Hepatocyte (in vitro differentiated cells): ENCODE data around the gene ASIC2. TPM values are rescaled to one million over a fixed set of nuclear protein-coding genes. Genes with fewer than 3 reads are reported as not detected.

ENCODE experiments used
- DNase-seq: peaks from one replicate; pipeline ENCODE4 v3.0.0-alpha.2; 2016; ENCODE audit warnings: low spot score
- H2AFZ ChIP-seq: fragments of 200-600 bp; sonication (generic); 2 replicates; pipeline ENCODE4 v1.6.0; 2016; ENCODE audit warnings: antibody characterized with exemption, mild to moderate bottlenecking
- H3K27ac ChIP-seq: fragments of 200-600 bp; sonication (generic); 2 replicates; pipeline ENCODE4 v1.5.1; 2016; ENCODE audit warnings: mild to moderate bottlenecking
- H3K27me3 ChIP-seq: fragments of 200-600 bp; sonication (generic); 2 replicates; pipeline ENCODE4 v1.6.1; 2016
- H3K36me3 ChIP-seq: fragments of 200-600 bp; sonication (generic); replicated peaks from 2 replicates; pipeline ENCODE4 v1.5.1; 2016; ENCODE audit warnings: low read depth; ENCODE audit not compliant: insufficient read depth
- H3K4me1 ChIP-seq: fragments of 200-600 bp; sonication (generic); 2 replicates; pipeline ENCODE4 v1.5.1; 2016; ENCODE audit warnings: mild to moderate bottlenecking, moderate library complexity; ENCODE audit not compliant: insufficient read depth
- H3K4me2 ChIP-seq: fragments of 200-600 bp; sonication (generic); 2 replicates; pipeline ENCODE4 v1.6.0; 2016
- H3K4me3 ChIP-seq: fragments of 200-600 bp; sonication (generic); 2 replicates; pipeline ENCODE4 v1.5.1; 2016; ENCODE audit warnings: mild to moderate bottlenecking
- H3K79me2 ChIP-seq: fragments of 200-600 bp; sonication (generic); 2 replicates; pipeline ENCODE4 v1.6.0; 2017; ENCODE audit warnings: mild to moderate bottlenecking
- H3K9me2 ChIP-seq: fragments of 200-600 bp; sonication (generic); replicated peaks from 2 replicates; pipeline ENCODE4 v1.6.0; 2017; ENCODE audit warnings: mild to moderate bottlenecking; ENCODE audit not compliant: insufficient read depth
- H3K9me3 ChIP-seq: fragments of 200-600 bp; sonication (generic); 2 replicates; pipeline ENCODE4 v1.5.1; 2016; ENCODE audit warnings: low read depth, mild to moderate bottlenecking
- H4K20me1 ChIP-seq: fragments of 200-600 bp; sonication (generic); 2 replicates; pipeline ENCODE4 v1.6.0; 2016; ENCODE audit warnings: mild to moderate bottlenecking; ENCODE audit not compliant: insufficient read depth, poor library complexity, severe bottlenecking
- CTCF ChIP-seq: fragments of 200-600 bp; sonication (generic); IDR thresholded peaks from 2 replicates; pipeline ENCODE4 v1.5.1; 2016; ENCODE audit warnings: antibody characterized with exemption, mild to moderate bottlenecking; ENCODE audit not compliant: poor library complexity
- EZH2 ChIP-seq: fragments of 200-600 bp; sonication (generic); IDR thresholded peaks from 2 replicates; pipeline ENCODE4 v1.6.1; 2016; ENCODE audit warnings: antibody characterized with exemption, mild to moderate bottlenecking, borderline replicate concordance
- EZH2phosphoT487 ChIP-seq: fragments of 200-600 bp; sonication (generic); IDR thresholded peaks from one replicate; pipeline ENCODE4 v1.6.1; 2018; ENCODE audit warnings: antibody characterized with exemption, mild to moderate bottlenecking, low read depth, moderate library complexity; ENCODE audit not compliant: unreplicated experiment, severe bottlenecking
- WGBS: methylation state at CpG from one replicate; pipeline ENCODE4 v1.1.6; 2016; ENCODE audit warnings: low lambda C conversion rate; ENCODE audit errors: missing lambda C conversion rate; 5-methylcytosine and 5-hydroxymethylcytosine counted together
- polyA plus RNA-seq: library from polyadenylated mRNA; unstranded; fragments of >200 nt; fragmentation: Nextera tagmentation; extraction: Ambion mirVana; gene quantifications from 2 replicates; pipeline ENCODE4 v1.2.1, GENCODE V29; 2016
- total RNA-seq: library from RNA; depleted of rRNA; stranded (reverse); fragments of >200 nt; gene quantifications from 2 replicates; pipeline ENCODE4 v1.2.3, GENCODE V29; 2014

ASIC2 gene
- total and polyA plus RNA-seq, 2 experiments from 2014 or later: 2.3 to 3.3 TPM

- no peak overlapping the region for H3K27ac ChIP-seq
- H3K79me2 ChIP-seq: no peaks in the 10 kb centered on the region
- peaks cover 3% of the 10 kb centered on the region for H3K27me3 ChIP-seq
- no peaks in the 10 kb centered on the region for H4K20me1 ChIP-seq
- H3K4me2 ChIP-seq: no peak overlapping the region
- 76% methylated on average over 3 of the region's 3 CpGs for WGBS
- H3K4me1 ChIP-seq: no peaks in the 10 kb centered on the region
- no peak overlapping the region for H2AFZ ChIP-seq
- no peaks in the 10 kb centered on the region for H3K36me3 ChIP-seq
- H3K9me2 ChIP-seq: no peaks in the 10 kb centered on the region
- no peak overlapping the region for H3K4me3 ChIP-seq
- no peaks in the 10 kb centered on the region for H3K9me3 ChIP-seq
- no peak for TF ChIP-seq EZH2phosphoT487
- no peak for TF ChIP-seq CTCF
- TF ChIP-seq EZH2: no peak
- no peak for DNase-seq
These were observed 65.2 kb downstream of the ASIC2 start for GRCh38 chr17:33227911-33228310.

GRCh38 chr17:33225994-33226393, 67.1 kb downstream of the ASIC2 start:
- Histone ChIP-seq H2AFZ (no peak overlapping the region), H3K27ac (no peak overlapping the region), H3K4me1 (no peaks in the 10 kb centered on the region), H3K4me2 (no peak overlapping the region), H3K27me3 (peaks cover 3% of the 10 kb centered on the region), H3K9me3 (no peaks in the 10 kb centered on the region), H3K79me2 (no peaks in the 10 kb centered on the region), H3K36me3 (no peaks in the 10 kb centered on the region), H3K9me2 (no peaks in the 10 kb centered on the region), H4K20me1 (no peaks in the 10 kb centered on the region), H3K4me3 (no peak overlapping the region)
- no peak for TF ChIP-seq CTCF
- TF ChIP-seq EZH2: no peak
- TF ChIP-seq EZH2phosphoT487: no peak
- no peak for DNase-seq

GRCh38 chr17:33225509-33225908, 67.6 kb downstream of the ASIC2 start:
- Histone ChIP-seq H3K4me1 (no peaks in the 10 kb centered on the region), H3K4me2 (no peak overlapping the region), H3K9me3 (no peaks in the 10 kb centered on the region), H2AFZ (no peak overlapping the region), H3K79me2 (no peaks in the 10 kb centered on the region), H3K4me3 (no peak overlapping the region), H4K20me1 (no peaks in the 10 kb centered on the region), H3K27ac (no peak overlapping the region), H3K36me3 (no peaks in the 10 kb centered on the region), H3K9me2 (no peaks in the 10 kb centered on the region), H3K27me3 (peaks cover 3% of the 10 kb centered on the region)
- no peak for DNase-seq
- 65% methylated on average over 1 of the region's 1 CpG for WGBS
- TF ChIP-seq EZH2phosphoT487: no peak
- no peak for TF ChIP-seq CTCF
- TF ChIP-seq EZH2: no peak

- 72% methylated on average over 3 of the region's 3 CpGs for WGBS
These were observed 73.1 kb downstream of the ASIC2 start for GRCh38 chr17:33220036-33220435.

More at GRCh38 chr17:33220036-33220435, 73.1 kb downstream of the ASIC2 start:
- no peaks in the 10 kb centered on the region for H3K79me2 ChIP-seq
- H3K4me2 ChIP-seq: no peak overlapping the region
- peaks cover 5% of the 10 kb centered on the region for H3K4me1 ChIP-seq
- no peaks in the 10 kb centered on the region for H3K9me3 ChIP-seq
- H3K9me2 ChIP-seq: no peaks in the 10 kb centered on the region
- H2AFZ ChIP-seq: no peak overlapping the region
- H3K36me3 ChIP-seq: no peaks in the 10 kb centered on the region
- H3K27me3 ChIP-seq: peaks cover 3% of the 10 kb centered on the region
- H3K27ac ChIP-seq: no peak overlapping the region
- no peak overlapping the region for H3K4me3 ChIP-seq
- no peak for DNase-seq
- H4K20me1 ChIP-seq: no peaks in the 10 kb centered on the region
- TF ChIP-seq CTCF (no peak), EZH2phosphoT487 (no peak), EZH2 (no peak)
